OCI-M2 (cell line): ENCODE measurements around the gene SYTL5.

Experiments used
- DNase-seq: peaks from one replicate; lab custom pipeline; 2025; ENCODE audit not compliant: unreplicated experiment; lab: John Stamatoyannopoulos, UW

Gene SYTL5

GRCh38 chrX:38087594-38087993 is 81.2 kb downstream of the SYTL5 start:
- no peak for DNase-seq

- DNase-seq: no peak
These were observed 83.0 kb downstream of the SYTL5 start for GRCh38 chrX:38089173-38089982.

GRCh38 chrX:38095971-38096529 is 89.7 kb downstream of the SYTL5 start:
- DNase-seq: no peak

GRCh38 chrX:38099688-38100087 is 93.3 kb downstream of the SYTL5 start:
- no peak for DNase-seq

GRCh38 chrX:38102240-38102639 is 95.9 kb downstream of the SYTL5 start:
- DNase-seq: no peak

- no peak for DNase-seq
These were observed 96.5 kb downstream of the SYTL5 start for GRCh38 chrX:38102875-38103274.

- no peak for DNase-seq
These were observed 97.8 kb downstream of the SYTL5 start for GRCh38 chrX:38103857-38104812.

- no peak for DNase-seq
These were observed 98.9 kb downstream of the SYTL5 start for GRCh38 chrX:38105216-38105725.

GRCh38 chrX:38106991-38107655 is 100.8 kb downstream of the SYTL5 start:
- no peak for DNase-seq

- no peak for DNase-seq
These were observed 102.0 kb downstream of the SYTL5 start for GRCh38 chrX:38108364-38108763.

- no peak for DNase-seq
These were observed 102.9 kb downstream of the SYTL5 start for GRCh38 chrX:38109042-38109898.

- no peak for DNase-seq
These were observed 103.9 kb downstream of the SYTL5 start for GRCh38 chrX:38110231-38110630.

GRCh38 chrX:38111196-38111595 is 104.8 kb downstream of the SYTL5 start:
- DNase-seq: no peak

GRCh38 chrX:38112566-38112965 is 106.2 kb downstream of the SYTL5 start:
- DNase-seq: no peak

GRCh38 chrX:38116706-38117105 is 110.4 kb downstream of the SYTL5 start:
- DNase-seq: no peak

- DNase-seq: no peak
These were observed 111.1 kb downstream of the SYTL5 start for GRCh38 chrX:38117485-38117884.

GRCh38 chrX:38124000-38124399 is 117.6 kb downstream of the SYTL5 start:
- no peak for DNase-seq

GRCh38 chrX:38126179-38126578 is 119.8 kb downstream of the SYTL5 start:
- no peak for DNase-seq

GRCh38 chrX:38127961-38128360 is 121.6 kb downstream of the SYTL5 start:
- DNase-seq: no peak

GRCh38 chrX:38129366-38129765 is 123.0 kb downstream of the SYTL5 start:
- no peak for DNase-seq
